Left cardiac atrium (tissue), 4 donors: ENCODE data around the gene OR8H1. TPM values are rescaled to one million over a fixed set of nuclear protein-coding genes. Genes with fewer than 3 reads are reported as not detected.

Experiments used
- ATAC-seq, 2 donors: fragments of 200-7000 bp; cut with Tn5 transposase; one replicate each; pipeline ENCODE4 v1.9.1; 2020; ENCODE audit warnings: mild to moderate bottlenecking in 2 of 2, moderate library complexity in 2 of 2
- DNase-seq: peaks from one replicate; pipeline ENCODE4 v3.0.0-alpha.2; 2020
- intact Hi-C, 2 donors: fragments of 100-400 bp; cut with DNase I; formaldehyde crosslinking; loops; one replicate each; pipeline versions ENCODE4 v1.14.1 to v1.15.1; 2022 to 2023
- long read RNA-seq: library from polyadenylated mRNA; unstranded; transcript quantifications from one replicate; pipeline ENCODE4 v2.0.0, GENCODE V29; 2021
- total RNA-seq, 2 donors: library from RNA; stranded (reverse); fragmentation: NEBNext Ultra II Directional; extraction: Animal tissue kit (Norgen Biotek cat#: 25700); gene quantifications; one replicate each; pipeline ENCODE4 v1.2.1, GENCODE V29; 2021
- donor health status: DM: no; HTN: yes; CAD: no.
- donor health status: DM: no; HTN: yes; CAD: no; lungs with severe emphysema.
- donor health status: DM: yes; HTN: yes; CAD: no.
- donor health status: Dilated cardiomyopathy.

OR8H1 gene
- total RNA-seq, result not detected
- long read RNA-seq, result 0 reads

DNA sequence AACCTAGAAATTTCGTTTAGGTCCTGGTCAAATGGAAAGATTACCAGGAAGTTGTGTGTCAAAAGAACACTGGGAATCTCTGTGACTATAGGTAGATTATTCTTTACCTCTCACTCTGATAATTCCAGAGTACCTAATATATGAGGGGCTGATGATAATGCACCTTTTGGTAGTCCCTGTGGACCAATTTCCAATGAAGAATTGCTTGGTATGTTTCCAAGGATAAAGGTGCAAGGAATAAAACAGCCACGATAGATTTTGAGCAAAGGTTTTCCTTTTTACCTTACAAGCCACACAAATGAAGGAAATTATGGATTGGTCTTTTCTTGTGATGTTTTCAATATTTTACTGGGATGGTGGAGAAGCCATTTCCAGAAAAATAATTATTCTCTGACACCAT lies at the start of gene OR8H1:
TSS of gene OR8H1 (minus strand) at position 101 of the 400 bp plus-strand sequence. CDS start 1,192 bp downstream, outside the sequence.
- DNase-seq, result no peak
- intact Hi-C loops, result no loop called here
- ATAC-seq, result no peak

DNA sequence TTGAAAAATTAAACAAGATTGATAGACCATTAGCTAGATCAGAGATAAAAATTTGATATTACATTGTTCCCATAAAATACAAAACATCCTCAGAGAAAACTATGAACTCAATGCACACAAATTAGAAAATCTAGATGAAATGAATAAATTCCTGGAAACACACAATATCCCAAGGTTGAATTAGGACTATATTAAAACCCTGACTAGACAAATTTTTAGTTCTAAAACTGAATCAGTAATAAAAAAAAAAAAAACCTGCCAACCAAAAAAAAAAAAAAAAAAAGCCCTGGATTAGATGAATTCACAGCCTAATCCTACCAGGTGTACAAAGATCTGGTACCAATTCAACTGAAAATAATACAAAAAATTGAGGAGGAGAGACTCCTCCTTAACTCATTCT lies 48.2 kb upstream of the OR8H1 start:
- intact Hi-C loops, result no loop called here
- no peak for ATAC-seq
- DNase-seq, result no peak

DNA sequence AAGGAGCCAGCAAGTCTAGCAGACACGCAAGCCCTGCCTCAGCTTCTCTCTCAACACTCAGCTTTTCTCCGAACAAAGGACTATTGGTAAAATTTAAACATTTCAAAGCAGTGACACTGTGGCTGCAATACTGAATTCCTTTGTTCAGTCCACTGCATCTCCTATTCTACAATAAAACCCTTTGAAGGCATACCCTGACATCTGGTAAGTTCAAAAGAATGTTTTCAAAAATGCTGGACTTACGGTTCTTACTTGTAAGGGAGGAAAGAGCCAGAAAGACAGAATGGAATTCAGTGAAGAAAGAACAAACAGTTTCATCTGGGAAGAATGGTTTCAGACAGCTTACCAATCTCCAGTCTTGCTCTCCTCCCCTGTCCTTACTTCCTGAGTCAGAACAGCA lies 41.1 kb upstream of the OR8H1 start:
- DNase-seq, result no peak
- ATAC-seq, result no peak
- intact Hi-C loops, result no loop called here

GRCh38 chr11:56331861-56332491 lies 39.9 kb upstream of the OR8H1 start:
- DNase-seq, result no peak
- ATAC-seq, result no peak
- intact Hi-C loops, result no loop called here

DNA sequence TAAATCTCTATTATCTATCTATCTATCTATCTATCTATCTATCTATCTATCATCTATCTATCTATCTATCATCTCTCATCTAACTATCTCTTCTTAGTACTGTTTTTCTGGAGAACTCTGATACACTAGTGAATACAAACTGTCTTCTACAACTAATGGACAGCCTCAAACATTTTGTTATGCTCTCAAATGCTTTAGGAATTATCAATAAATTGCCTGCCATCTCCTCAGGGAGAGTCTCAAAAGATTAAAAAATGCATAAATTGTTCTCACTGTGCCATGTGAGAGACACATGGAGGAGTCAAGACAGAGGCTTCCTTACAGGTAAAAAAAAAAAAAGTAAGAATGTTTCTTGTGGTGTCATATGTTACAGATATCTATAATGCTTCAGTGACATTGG lies 22.8 kb upstream of the OR8H1 start, which contains the start of gene OR8K3:
TSS of gene OR8K3 (plus strand) at position 301 of the 400 bp plus-strand sequence. CDS start 3,163 bp downstream, outside the sequence.
- intact Hi-C loops, result no loop called here
- DNase-seq (no peak), ATAC-seq (no peak)

DNA sequence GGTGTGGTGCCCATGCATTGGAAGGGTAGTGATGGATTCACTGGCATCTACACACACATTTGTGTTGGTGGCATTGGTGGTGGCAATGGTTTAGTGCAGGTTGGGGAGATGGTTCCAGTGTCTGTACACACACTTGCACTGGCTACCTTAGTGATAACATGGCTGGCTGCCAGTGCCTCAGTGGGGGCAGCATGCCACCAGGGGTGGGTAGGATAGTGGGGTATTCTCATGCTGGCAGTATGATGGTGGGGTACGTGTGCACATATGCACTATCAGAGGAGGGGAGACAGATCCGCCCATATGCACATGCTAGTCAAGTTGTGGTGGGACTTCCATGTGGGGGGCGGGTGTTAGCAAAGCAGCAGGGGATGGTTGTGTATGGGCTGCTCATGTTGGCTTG lies 15.8 kb upstream of the OR8H1 start:
- intact Hi-C loops, result no loop called here
- ATAC-seq, result no peak

DNA sequence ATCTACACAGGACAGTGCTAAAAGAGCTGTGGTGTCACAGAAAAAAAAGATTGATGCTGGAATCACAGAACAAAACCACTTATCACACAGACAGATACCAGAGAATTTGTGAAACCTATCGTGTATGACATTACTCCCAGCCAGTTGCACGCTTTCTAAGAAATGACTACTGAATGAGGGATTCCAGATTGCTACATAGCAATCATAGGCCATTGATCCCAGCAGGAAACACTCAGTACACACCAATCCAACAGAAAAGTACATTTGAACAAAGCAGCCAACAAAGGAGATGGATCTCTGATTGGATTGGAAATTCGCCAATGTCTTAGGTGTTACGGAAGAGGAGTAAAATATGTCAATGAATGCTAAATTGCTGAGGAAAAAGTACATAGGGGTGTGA lies 4.8 kb upstream of the OR8H1 start:
- DNase-seq (no peak), ATAC-seq (no peak)
- intact Hi-C loops, result no loop called here

More for the DNA sequence above, 15.8 kb upstream of the OR8H1 start:
- DNase-seq, result no peak

DNA sequence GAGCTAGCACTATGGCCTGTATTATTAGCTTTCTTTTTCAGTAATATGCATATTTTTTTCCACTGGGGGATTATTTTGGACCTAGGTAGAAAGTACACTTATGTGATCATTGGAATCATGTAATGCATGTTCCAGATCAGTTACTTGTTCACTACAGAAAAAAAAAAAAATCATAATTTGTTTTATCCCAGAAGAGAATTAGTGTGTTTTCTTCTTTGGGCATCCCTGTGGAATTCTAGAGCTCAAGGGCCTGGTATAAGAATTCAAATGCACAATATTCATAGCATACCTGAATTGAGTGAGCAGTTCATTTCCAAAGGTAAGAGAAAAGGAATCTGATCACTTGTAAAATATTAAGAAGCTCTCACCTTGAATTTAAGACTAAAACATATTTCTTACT lies 18.2 kb downstream of the OR8H1 start, which contains the start of gene OR5T1:
TSS of gene OR5T1 (plus strand) at position 301 of the 400 bp plus-strand sequence. CDS start 1,485 bp downstream, outside the sequence.
- ATAC-seq, result no peak
- no peak for DNase-seq
- intact Hi-C loops, result no loop called here

GRCh38 chr11:56271092-56271491 lies 21.0 kb downstream of the OR8H1 start:
- DNase-seq (no peak), ATAC-seq (no peak)
- intact Hi-C loops, result no loop called here

DNA sequence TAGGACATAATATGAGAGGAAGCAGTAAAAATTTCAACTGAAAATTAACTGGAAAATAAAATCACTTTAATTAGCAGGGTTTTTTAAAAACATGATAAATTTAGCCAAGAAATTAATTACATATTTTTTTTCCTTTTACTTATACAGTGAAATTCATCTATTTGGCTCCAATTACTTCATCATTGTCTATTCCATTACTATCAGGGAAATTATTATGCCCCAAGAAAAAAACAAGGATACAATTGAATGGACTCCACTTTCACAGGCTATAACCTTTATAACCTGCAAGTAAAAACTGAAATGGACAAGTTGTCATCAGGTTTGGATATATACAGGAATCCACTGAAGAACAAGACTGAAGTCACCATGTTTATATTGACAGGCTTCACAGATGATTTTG lies 40.1 kb downstream of the OR8H1 start, which contains the start of gene OR5T3:
TSS of gene OR5T3 (plus strand) at position 301 of the 400 bp plus-strand sequence. CDS start at position 301, 0 bp downstream.
- no peak for ATAC-seq
- intact Hi-C loops, result no loop called here
- no peak for DNase-seq

Other genes starting within 250 kb of the OR8H1 start
- not detected for gene OR8I2, start 198.9 kb downstream of the OR8H1 start, total RNA-seq
- not detected for gene OR8H2, start 188.6 kb downstream of the OR8H1 start, total RNA-seq
- gene OR8H3, start 169.9 kb downstream of the OR8H1 start, total RNA-seq, result not detected
- not detected for gene OR8J3, start 152.1 kb downstream of the OR8H1 start, total RNA-seq
- not detected for gene OR8K5, start 131.9 kb downstream of the OR8H1 start, total RNA-seq
- gene OR5J2, start 115.6 kb downstream of the OR8H1 start, total RNA-seq, result not detected
- not detected for gene OR5T2, start 58.0 kb downstream of the OR8H1 start, total RNA-seq
- gene OR5T3, start 40.0 kb downstream of the OR8H1 start, total RNA-seq, result not detected
- gene OR5T1, start 18.1 kb downstream of the OR8H1 start, total RNA-seq, result not detected
- gene OR8K3, start 22.9 kb upstream of the OR8H1 start, total RNA-seq, result not detected
- gene OR8K1, start 53.8 kb upstream of the OR8H1 start, total RNA-seq, result not detected
- gene OR8J1, start 62.0 kb upstream of the OR8H1 start, total RNA-seq, result not detected
- not detected for gene OR8U1, start 83.4 kb upstream of the OR8H1 start, total RNA-seq
- gene OR5AL1, start 120.4 kb upstream of the OR8H1 start, total RNA-seq, result not detected
- gene OR5M3, start 181.1 kb upstream of the OR8H1 start, total RNA-seq, result not detected
- not detected for gene OR5M8, start 199.1 kb upstream of the OR8H1 start, total RNA-seq